HG03457 (cell line): ENCODE measurements around the gene DNM2.

Experiments used
- ATAC-seq: cut with Tn5 transposase; IDR thresholded peaks from one replicate; pipeline ENCODE4 v1.9.1; 2021; ENCODE audit warnings: moderate number of reproducible peaks; ENCODE audit not compliant: unreplicated experiment

Gene DNM2

DNA sequence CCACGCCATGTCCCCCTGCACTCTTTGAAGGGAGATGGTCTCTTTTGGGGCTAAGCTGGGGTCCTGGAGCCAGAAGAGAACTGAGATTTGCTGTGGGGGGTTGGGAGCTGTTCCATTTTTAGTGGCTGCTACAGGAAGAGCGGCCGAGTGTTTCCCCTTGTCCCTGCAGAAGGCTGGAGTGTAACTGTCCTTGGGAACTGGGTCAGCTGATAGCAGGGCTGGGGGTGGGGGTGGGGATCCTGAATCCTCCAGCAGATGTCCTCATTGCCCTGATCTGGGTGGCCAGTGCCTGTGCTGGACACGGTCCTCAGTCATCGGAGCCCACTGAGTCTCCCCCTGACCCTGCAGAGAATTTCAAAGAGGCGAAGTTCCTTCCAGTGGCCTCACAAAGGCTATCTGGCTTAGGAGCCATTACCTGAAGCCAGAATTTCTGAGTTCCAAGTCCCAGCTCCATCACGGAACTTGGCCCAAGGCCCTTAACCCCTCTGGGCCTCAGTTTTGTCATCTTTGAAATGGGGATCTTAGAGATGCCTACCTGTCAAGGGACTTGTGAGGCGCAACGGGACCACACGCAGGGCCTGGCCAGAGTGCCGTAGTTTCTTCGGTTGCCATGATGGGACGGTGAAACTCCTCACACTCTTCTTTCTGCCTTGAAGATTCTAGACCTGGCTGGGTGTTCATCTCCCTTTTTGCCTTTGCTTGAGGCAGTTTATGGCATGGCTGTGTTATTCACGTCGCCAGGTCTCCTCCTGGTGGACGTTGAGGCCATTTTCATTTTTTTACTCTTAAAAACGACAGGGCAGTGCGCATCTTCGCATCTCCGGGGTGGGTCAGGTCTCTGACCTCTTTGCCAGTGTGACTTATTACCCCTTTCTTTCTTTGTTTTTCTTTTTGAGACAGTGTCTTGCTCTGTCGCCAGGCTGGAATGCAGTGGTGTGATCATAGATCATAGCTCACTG, 51.9 kb downstream of the DNM2 start:
- ATAC-seq: no peak

DNA sequence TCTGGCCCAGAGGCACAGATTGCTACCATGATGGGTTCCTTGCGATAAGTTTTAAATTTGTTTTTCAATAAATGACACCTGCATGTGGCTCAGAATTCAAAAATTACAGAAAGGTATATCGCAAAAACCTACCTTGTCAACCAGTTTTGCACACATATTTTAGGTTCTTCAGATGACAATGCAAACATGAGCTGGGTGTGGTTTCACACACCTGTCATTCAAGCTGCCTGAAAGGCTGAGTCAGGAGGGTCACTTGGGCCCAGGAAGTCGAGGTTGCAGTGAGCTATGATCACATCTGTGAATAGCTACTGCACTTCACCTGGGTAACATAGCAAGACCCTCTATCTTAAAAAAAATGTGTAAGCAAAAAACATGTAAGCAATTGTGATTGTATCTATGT, 56.1 kb downstream of the DNM2 start:
- ATAC-seq: no peak

DNA sequence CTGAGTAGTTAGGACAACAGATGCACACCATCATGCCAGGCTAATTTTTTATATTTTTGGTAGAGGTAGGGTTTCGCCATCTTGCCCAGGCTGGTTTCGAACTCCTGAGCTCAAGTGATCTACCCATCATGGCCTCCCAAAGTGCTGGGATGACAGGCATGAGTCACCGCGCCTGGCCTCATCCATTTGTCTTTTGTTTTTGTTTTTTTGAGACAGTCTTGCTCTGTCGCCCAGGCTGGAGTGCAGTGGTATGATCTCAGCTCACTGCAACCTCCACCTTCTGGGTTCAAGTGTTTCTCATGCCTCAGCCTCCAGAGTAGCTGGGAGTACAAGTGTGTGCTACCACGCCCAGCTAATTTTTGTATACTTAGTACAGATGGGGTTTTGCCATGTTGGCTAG, 57.0 kb downstream of the DNM2 start:
- no peak for ATAC-seq

DNA sequence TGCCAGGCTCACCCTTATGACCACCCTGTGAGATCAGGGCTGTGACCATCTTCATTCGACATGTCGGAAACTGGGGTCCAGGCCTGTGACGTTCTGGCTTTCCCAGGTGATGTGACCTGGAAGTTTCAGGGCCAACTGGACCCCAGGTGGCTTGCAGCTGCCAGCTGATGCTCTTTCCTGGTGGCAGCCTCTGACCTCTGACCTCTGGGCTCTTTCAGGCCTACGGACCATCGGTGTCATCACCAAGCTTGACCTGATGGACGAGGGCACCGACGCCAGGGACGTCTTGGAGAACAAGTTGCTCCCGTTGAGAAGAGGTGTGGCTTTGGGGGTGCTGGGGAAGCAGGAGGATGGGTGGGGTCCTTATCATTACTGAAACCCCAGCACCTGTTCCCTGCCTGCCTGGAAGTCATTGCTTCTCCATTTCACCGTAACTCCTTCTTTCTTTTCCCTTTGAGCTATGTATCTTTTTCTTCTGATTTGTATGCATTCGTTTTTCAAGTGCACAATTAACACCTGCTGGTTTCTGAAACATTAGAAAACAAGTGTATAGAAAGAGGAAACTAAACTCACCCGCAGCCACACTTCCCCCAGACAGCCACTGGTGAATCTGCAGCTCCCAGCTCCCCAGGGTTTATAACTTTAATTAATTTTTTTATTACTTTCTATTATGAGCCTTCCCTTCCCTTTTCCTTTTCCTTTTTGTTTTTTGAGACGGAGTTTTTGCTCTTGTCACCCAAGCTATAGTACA, 59.2 kb downstream of the DNM2 start:
- ATAC-seq: no peak

DNA sequence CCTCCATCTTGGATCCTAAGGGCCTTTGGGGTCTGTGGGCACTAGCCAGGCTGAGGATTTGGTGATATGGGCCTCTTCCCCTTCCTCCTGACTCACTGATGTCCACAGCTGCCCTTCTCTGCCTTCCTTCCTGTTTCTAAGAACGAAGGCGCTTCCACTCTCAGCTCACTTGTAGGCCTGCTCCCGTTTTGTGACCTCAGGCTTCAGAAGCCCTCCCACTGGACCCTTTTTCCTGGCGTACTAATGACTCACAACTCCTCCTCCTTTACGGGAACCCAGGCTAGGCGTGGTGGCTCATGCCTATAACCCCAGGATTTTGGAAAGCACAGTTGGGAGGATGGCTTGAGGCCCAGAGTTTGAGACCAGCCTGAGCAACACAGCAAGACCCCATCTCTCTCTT, 62.5 kb downstream of the DNM2 start:
- no peak for ATAC-seq

DNA sequence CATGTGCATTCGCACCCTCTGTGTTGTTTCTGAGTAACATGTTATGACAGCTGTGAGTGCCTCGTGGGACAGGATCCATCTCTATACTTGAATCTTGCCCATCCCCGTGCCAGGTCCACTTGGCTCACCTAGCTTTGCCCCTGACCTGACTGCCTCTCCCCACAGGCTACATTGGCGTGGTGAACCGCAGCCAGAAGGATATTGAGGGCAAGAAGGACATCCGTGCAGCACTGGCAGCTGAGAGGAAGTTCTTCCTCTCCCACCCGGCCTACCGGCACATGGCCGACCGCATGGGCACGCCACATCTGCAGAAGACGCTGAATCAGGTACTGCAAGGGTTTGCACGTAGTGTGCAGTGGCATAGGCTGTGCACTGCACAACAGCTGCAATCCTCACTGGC, 64.9 kb downstream of the DNM2 start:
- ATAC-seq: no peak

DNA sequence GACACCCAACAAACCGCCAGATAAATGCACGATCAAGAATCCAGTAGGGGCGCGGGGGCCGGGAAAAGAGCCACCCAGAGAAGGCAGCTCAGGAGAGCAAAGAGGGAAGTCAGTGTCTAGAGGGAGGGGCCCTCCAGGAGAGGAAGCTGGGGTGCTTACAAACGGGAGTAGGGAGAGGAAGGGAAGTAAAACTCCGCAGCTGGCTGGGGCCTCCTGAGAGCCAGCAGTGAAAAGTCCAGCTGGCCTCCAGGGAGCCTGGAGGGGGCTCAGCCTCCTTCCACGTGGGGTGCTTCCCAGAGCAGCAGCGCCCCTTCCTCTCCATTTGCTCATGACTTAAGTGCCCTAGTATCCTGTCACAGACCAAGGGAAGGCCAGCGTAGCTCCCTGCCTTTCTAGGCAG, 66.4 kb downstream of the DNM2 start:
- ATAC-seq: no peak

DNA sequence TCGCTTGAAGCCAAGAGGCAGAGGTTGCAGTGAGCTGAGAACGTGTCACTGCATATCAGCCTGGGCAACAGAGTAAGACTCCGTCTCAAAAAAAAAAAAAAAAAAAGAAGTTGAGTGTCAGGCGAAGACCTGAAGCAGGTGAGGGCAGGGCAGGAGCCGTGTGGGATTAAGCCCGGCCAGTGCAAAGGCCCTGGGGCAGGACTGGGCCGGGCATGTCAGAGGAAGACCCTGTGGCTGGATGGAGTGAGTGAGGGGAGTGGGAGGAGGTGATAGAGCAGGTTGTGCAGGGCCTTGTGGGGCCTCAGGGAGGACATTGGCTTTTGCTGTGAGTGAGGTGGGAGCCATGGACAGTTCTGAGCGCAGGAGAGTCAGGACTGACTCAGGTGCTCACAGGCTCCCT, 70.3 kb downstream of the DNM2 start:
- ATAC-seq: no peak

DNA sequence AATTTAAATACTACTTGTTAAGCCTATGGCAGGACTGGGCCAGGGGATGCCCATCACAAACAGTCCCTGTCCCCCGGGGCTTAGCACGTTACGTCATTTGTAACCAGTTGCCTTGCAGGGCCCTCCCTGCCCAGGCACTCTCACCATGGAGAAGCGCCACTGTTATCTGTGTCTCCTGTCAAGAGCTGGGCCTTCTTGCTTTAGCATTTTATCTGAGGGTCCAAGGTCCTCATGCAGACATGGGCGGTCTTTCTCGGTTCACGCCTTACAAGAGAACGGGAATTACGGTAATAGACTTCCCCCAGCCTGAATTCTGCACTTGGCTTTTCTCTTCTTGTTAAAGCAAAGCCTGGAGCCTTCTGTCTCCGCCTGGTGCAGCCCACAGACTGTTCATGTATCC, 72.0 kb downstream of the DNM2 start:
- ATAC-seq: no peak

DNA sequence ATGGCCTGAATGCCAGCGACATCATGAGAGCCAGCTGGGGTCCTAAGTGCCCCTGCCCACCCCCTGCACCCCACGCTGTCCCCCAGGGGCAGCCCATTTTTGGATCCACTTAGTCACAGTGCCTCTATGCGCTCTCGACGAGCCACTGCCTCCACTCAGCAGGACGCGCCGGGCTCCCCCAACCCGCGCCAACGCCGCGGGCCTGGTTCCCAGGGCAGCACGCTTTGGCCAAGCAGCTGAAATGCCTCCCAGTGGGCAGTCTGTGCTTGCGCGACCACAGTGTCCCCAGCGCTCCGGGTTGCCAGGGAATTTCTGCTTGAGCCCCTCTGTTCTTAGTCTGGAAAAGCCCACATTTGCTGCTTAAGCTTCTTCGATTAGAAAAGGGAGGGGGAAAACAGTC, 78.8 kb downstream of the DNM2 start:
- no peak for ATAC-seq

DNA sequence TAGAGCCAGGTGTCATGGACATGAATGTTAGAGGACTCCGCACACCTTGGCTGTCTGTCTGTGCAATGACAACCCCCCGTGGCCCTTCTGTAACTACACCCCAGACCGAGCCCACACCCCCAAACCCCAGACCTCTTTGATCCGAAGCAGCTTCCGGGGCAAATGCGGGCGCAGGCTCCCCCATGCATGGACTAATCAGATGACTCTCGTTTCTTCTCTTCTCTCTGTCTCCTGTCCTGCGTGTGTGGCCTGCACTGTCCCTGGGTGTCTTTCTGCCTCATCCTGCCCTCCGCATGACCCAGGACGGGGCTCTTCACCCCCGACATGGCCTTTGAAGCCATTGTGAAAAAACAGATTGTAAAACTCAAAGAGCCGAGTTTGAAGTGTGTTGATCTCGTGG, 79.2 kb downstream of the DNM2 start:
- ATAC-seq: no peak

DNA sequence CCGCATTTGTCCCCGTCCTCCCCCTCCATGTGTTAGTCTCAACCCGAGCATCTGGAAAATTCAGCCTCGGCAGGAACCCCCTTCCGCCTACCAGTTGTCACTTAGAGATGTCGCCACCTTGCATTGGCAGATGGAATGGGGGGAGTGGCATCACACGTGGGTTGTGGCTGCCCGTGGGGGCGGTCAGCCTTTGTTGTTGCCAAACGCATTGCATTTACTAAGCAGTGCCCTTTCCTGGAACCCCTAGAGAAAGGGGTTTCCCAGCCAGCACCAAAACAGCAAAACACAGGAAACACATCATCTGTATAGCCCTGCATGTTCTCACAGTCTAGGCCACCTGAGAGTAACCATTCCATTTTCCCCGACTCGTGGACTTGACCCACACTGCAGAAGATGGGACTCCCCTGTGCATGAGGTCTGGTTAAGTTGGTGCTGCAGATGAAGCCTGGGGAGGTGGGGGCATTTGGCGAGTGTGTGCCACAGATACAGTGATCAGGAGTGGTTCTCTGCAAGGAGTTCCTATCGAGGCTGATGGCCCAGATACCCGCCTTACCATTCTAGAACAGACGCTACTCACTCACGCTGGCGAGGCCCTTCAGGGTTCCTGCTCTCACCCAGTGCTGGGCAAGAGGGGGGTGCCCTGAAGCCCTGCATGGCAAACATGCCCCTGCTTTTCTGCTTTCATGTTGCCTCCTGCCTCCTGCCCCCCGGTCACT, 79.8 kb downstream of the DNM2 start:
- ATAC-seq: no peak

DNA sequence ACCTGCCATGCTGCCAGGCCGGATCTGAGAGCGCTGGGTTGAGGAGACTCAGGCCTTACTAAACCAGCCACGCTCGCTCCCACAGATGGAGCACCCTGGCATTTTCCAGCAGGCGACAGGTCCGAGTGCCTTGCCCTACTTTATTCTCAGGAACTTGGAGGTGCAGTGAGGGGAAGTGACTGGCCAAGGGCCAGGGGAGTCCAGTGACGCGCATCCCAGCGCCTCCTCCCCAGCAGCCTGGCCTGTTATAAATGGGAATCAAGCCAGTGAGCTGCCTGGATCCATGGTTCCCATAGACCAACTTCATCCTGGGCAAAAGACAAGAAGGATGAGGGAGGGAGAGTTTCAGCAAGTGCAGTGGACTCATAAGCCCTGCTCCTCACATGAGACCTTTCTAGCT, 82.6 kb downstream of the DNM2 start:
- ATAC-seq: no peak

DNA sequence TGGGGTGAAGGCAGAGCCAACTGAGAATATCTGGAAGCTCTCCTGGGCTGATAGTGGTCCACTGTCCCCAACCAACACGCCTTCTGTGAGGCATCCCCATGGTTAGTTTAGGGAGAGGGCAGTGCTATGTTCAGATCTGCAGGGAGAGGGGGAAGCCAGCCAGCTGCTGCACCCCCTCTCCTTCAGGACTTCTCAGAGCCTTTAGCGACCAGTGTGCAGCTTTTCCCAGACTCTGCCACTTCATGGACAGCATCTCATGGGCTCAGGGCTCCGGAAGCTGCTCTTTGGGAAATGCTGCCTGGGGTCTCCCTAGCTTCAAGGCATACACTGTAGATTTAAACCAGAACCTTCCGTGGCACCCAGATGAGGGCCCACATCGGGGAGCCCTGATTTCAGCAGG, 84.6 kb downstream of the DNM2 start:
- no peak for ATAC-seq

DNA sequence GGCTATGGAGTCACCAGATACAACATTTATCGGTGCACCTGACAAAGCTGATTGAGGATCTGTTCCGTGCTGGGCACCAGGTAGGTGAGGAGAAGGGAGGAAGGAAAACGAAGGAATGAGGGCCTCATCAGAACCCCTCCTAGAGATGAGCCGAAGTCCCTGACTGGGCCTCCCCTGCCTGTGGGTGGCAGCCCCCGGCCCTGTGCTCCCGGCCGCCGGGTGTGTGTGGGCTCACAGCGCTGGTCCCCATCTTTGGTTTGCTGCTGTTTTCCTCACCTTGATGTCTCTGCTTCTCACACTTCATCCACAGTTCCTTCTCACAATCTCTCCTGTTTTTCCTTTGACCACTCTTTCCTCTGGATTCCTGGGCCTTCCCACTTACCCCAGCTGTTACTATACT, 85.4 kb downstream of the DNM2 start:
- no peak for ATAC-seq

DNA sequence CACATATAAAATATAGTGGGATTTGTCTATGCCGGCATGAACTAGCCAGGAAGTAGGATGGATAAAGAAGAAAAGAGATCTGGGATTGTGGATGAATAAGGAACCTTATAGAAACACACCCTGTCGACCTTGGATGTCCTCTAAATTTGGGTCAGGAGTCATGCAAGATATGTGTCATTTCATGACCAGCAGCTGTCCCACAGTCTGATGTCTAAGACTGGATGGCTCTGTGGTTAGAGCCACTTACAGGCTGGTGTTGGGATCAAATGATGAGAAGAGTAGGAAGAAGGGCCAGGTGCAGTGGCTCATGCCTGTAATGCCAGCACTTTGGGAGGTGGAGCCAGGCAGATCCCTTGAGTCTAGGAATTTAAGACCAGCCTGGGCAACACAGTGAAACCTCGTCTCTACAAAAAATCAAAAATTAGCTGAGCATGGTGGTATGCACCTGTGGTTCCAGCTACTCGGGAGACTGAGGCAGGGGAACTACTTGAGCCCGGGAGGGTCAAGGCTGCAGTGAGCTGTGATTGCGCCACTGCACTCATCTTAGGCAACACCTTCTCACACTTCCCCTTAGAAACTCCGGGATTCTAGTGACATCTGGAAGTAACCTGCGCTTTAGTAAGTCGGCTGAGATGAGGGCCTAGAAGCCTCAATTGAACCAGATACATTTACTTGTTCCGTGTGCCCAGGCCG, 87.3 kb downstream of the DNM2 start:
- ATAC-seq: no peak

DNA sequence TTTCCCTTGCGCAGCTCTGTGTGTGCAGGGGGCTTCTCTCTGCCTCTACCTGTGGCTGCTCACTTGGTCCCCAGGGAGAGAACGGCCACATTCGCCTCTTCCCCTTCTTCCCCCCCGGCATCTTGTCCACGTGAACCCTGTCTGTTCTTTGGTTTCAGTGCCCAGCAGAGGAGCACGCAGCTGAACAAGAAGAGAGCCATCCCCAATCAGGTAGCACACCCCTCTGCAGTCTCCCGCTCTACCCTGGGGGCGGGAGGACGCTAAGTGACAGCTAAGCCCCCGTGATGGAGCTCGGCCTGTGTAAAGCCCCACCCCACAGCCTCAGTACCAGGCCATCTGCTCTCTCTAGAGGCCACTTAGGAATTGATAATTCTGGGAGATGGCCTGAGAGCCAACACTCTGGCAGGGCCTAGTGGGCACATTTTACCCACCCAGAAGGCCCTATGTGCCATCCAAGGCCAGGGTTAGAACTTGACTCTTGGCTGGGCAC, 87.9 kb downstream of the DNM2 start:
- ATAC-seq: no peak

DNA sequence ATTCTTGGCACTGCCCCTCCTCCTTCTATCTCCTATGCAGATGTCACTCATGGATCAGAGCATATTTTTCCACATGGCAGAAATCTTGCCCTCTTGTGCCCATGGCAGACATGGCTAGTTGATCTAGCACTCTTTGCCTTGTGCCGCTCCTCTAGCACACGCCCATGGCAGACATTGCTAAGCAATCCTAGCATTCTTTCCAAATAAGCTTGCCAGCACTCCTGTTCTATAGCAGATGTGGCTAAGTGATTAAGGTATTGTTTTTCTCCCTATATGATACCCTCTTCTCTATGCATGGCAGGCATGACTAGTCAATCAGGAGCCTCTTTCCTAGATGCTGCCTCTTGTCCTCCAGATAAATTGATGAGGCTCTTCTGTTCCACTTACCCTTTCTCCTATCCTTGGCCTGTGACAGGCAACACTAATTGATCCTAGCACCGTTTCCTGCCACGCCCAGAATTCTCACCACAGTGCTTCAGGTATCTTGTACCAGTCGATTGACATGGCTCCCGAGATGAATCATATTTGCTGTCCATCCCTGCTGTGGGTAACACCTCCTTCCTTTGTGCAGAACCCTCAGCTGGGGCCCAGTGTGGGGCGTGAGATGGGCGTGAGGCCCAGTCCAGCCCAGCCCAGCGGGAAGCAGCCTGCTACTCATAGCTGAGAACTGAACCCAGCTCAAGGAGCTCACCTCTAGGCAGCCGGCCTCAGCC, 91.2 kb downstream of the DNM2 start:
- no peak for ATAC-seq

DNA sequence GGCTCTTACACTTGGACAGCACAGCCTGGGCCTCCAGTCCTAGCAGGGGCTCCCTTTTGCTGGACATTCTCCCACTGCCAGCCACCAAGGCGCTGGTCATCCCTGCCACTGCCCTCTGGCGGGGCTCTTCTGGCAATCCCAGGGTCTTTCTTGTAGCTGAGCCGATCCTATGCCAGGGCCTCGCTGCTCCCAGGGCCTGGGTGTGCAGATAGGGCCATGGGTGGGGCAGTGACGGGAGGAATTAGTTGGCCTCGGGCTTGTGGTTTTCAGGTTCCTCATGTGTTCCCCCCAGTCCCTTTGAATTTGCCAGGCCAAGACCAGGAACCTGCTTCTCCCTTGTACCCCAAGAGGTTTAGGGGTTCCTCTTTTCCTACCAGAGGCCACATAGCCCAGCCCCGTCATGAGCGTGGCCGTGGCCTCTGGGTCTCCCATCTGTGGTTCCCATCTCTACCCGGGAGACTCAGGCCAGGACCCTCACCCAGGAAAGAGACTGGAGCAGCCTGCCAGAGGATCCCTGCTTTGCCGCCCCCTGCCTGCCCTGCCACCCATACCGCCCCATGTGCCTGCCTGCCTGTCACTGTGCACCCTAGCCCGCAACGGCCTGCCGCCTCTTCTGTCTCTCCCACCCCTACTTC, 91.9 kb downstream of the DNM2 start:
- ATAC-seq: no peak
